ENCODE measurements around the gene PPFIA2. TPM values are rescaled to one million over a fixed set of nuclear protein-coding genes. Genes with fewer than 3 reads are reported as not detected.

PPFIA2 gene
- polyA plus RNA-seq, 1 donor (not counting 4 experiments of a cell fraction or from before 2014, with no cell fraction given): not detected

GRCh38 chr12:81465876-81466275, 293.3 kb downstream of the PPFIA2 start:
- no peak for FAIRE-seq
- Histone ChIP-seq H3K4me3 (ENCODE audit: control insufficient read depth in 2 of 3, extremely low read depth in 1 of 3, insufficient read depth in 2 of 3, low read depth in 1 of 3, low read length in 3 of 3) (no peak overlapping the region), H3K27ac (ENCODE audit: control insufficient read depth, insufficient read depth, low read length) (no peak overlapping the region), H3K4me2 (ENCODE audit: control insufficient read depth, extremely low read depth, insufficient read depth, low read depth, low read length) (no peak overlapping the region), H3K4me1 (ENCODE audit: control insufficient read depth, extremely low read depth, insufficient read depth, low read length) (no peaks in the 10 kb centered on the region), H3K9me1 (ENCODE audit: control insufficient read depth, extremely low read depth, insufficient read depth, low read length) (no peaks in the 10 kb centered on the region), H2AFZ (ENCODE audit: control insufficient read depth, low read length) (no peak overlapping the region), H3K79me2 (ENCODE audit: control insufficient read depth, insufficient read depth, low read length) (no peaks in the 10 kb centered on the region), H4K20me1 (ENCODE audit: control insufficient read depth, extremely low read depth, insufficient read depth, low read length) (no peaks in the 10 kb centered on the region), H3K27me3 (ENCODE audit: control insufficient read depth, extremely low read depth, insufficient read depth, low read length) (no peaks in the 10 kb centered on the region), H3K36me3 (ENCODE audit: control insufficient read depth in 2 of 2, extremely low read depth in 1 of 2, insufficient read depth in 2 of 2, low read length in 2 of 2) (no peaks in the 10 kb centered on the region), H3K9ac (ENCODE audit: control insufficient read depth, extremely low read depth, insufficient read depth, low read length) (no peak overlapping the region), H3K9me3 (ENCODE audit: control insufficient read depth, low read depth, low read length) (no peaks in the 10 kb centered on the region)
- DNase-seq (ENCODE audit: low read depth, low spot score): no peak
- dilution Hi-C loops (cut with MboI; ENCODE audit: extremely low pct_ligation_motif_present, low sequenced_read_pairs): no loop called here
- TF ChIP-seq EZH2 (IDR thresholded peaks at IDR 0.05; ENCODE audit: low read length): no peak
- TF ChIP-seq, protein P1, sequence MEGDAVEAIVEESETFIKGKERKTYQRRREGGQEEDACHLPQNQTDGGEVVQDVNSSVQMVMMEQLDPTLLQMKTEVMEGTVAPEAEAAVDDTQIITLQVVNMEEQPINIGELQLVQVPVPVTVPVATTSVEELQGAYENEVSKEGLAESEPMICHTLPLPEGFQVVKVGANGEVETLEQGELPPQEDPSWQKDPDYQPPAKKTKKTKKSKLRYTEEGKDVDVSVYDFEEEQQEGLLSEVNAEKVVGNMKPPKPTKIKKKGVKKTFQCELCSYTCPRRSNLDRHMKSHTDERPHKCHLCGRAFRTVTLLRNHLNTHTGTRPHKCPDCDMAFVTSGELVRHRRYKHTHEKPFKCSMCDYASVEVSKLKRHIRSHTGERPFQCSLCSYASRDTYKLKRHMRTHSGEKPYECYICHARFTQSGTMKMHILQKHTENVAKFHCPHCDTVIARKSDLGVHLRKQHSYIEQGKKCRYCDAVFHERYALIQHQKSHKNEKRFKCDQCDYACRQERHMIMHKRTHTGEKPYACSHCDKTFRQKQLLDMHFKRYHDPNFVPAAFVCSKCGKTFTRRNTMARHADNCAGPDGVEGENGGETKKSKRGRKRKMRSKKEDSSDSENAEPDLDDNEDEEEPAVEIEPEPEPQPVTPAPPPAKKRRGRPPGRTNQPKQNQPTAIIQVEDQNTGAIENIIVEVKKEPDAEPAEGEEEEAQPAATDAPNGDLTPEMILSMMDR (optimal IDR thresholded peaks at IDR 0.05 in 1 of 3, IDR thresholded peaks at IDR 0.05 in 1 of 3, conservative IDR thresholded peaks at IDR 0.05 in 1 of 3; ENCODE audit: extremely low read depth in 1 of 3, insufficient read depth in 2 of 3, low read length in 3 of 3): no peak

- TF ChIP-seq, protein P1 (optimal IDR thresholded peaks at IDR 0.05 in 1 of 3, IDR thresholded peaks at IDR 0.05 in 1 of 3, conservative IDR thresholded peaks at IDR 0.05 in 1 of 3; ENCODE audit: extremely low read depth in 1 of 3, insufficient read depth in 2 of 3, low read length in 3 of 3): no peak
- no peak for TF ChIP-seq EZH2 (IDR thresholded peaks at IDR 0.05; ENCODE audit: low read length)
- Histone ChIP-seq H3K27ac (ENCODE audit: control insufficient read depth, insufficient read depth, low read length) (no peak overlapping the region), H3K36me3 (ENCODE audit: control insufficient read depth in 2 of 2, extremely low read depth in 1 of 2, insufficient read depth in 2 of 2, low read length in 2 of 2) (no peaks in the 10 kb centered on the region), H4K20me1 (ENCODE audit: control insufficient read depth, extremely low read depth, insufficient read depth, low read length) (no peaks in the 10 kb centered on the region), H3K9ac (ENCODE audit: control insufficient read depth, extremely low read depth, insufficient read depth, low read length) (no peak overlapping the region), H2AFZ (ENCODE audit: control insufficient read depth, low read length) (no peak overlapping the region), H3K4me2 (ENCODE audit: control insufficient read depth, extremely low read depth, insufficient read depth, low read depth, low read length) (no peak overlapping the region), H3K27me3 (ENCODE audit: control insufficient read depth, extremely low read depth, insufficient read depth, low read length) (no peaks in the 10 kb centered on the region), H3K79me2 (ENCODE audit: control insufficient read depth, insufficient read depth, low read length) (no peaks in the 10 kb centered on the region), H3K4me1 (ENCODE audit: control insufficient read depth, extremely low read depth, insufficient read depth, low read length) (no peaks in the 10 kb centered on the region), H3K4me3 (ENCODE audit: control insufficient read depth in 2 of 3, extremely low read depth in 1 of 3, insufficient read depth in 2 of 3, low read depth in 1 of 3, low read length in 3 of 3) (no peak overlapping the region), H3K9me1 (ENCODE audit: control insufficient read depth, extremely low read depth, insufficient read depth, low read length) (no peaks in the 10 kb centered on the region), H3K9me3 (ENCODE audit: control insufficient read depth, low read depth, low read length) (no peaks in the 10 kb centered on the region)
- no peak for DNase-seq (ENCODE audit: low read depth, low spot score)
- dilution Hi-C loops (cut with MboI; ENCODE audit: extremely low pct_ligation_motif_present, low sequenced_read_pairs): no loop called here
- FAIRE-seq: no peak
Measured at GRCh38 chr12:81465191-81465590, 294.0 kb downstream of the PPFIA2 start.
